ENCODE results near the gene NBAS.

NBAS gene

GRCh38 chr2:15306706-15307105 is 254.4 kb downstream of the NBAS start:
- H3K27ac ChIP-seq (ENCODE audit: insufficient read depth in 1 of 2, low read depth in 1 of 2, low read length in 2 of 2, poor library complexity in 1 of 2, severe bottlenecking in 2 of 2): no peak overlapping the region
- peaks cover 2 to 39% (median 17%) of the 10 kb centered on the region in 4 experiments for H3K36me3 ChIP-seq (ENCODE audit: control insufficient read depth in 4 of 4, insufficient read depth in 4 of 4, low read length in 3 of 4)
- H3K4me3 ChIP-seq (ENCODE audit: control insufficient read depth in 1 of 7, extremely low read depth in 1 of 7, insufficient read depth in 4 of 7, low read depth in 2 of 7, low read length in 6 of 7): no peak overlapping the region
- ChIA-PET POLR2A (no interaction called here), CTCF (no interaction called here)
- peaks cover 0 to 8% (median 0%) of the 10 kb centered on the region in 5 experiments for H3K9me3 ChIP-seq (ENCODE audit: control extremely low read depth in 1 of 5, control insufficient read depth in 4 of 5, insufficient read depth in 2 of 5, low read depth in 1 of 5, low read length in 4 of 5)
- H3K4me1 ChIP-seq (ENCODE audit: control extremely low read depth in 1 of 4, control insufficient read depth in 4 of 4, insufficient read depth in 4 of 4, low read length in 3 of 4): peaks cover 3 to 18% (median 15%) of the 10 kb centered on the region in 4 experiments
- 100% methylated on average over 3 of the region's 3 CpGs for WGBS (ENCODE audit: insufficient coverage)
- no peak for DNase-seq
- no peaks in the 10 kb centered on the region for H3K27me3 ChIP-seq (replicated peaks in 2 of 5; ENCODE audit: control insufficient read depth in 4 of 5, insufficient read depth in 5 of 5, low read length in 4 of 5)

DNA sequence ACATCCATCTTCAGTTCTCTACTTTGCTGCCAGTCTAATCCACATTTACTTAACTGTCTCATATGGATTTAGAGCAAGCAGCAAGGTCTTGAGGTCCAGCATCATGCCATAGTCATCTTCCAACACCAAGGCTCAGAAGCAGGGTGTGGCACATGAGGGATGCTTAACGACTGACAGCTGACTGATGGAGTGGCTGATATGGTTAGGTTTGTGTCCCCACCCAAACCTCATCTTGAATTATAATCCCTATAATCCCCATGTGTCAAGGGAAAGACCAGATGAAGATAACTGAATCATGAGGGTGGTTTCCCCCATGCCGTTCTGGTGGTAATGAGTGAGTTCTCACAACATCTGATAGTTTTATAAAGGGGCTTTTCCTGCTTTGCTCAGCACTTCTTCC is 257.3 kb downstream of the NBAS start:
- Histone ChIP-seq H3K4me1 (ENCODE audit: control extremely low read depth in 1 of 4, control insufficient read depth in 4 of 4, insufficient read depth in 4 of 4, low read length in 3 of 4) (peaks cover 0 to 17% (median 16%) of the 10 kb centered on the region in 4 experiments), H3K27me3 (replicated peaks in 2 of 5; ENCODE audit: control insufficient read depth in 4 of 5, insufficient read depth in 5 of 5, low read length in 4 of 5) (no peaks in the 10 kb centered on the region), H3K27ac (ENCODE audit: insufficient read depth in 1 of 2, low read depth in 1 of 2, low read length in 2 of 2, poor library complexity in 1 of 2, severe bottlenecking in 2 of 2) (no peak overlapping the region), H3K9me3 (ENCODE audit: control extremely low read depth in 1 of 5, control insufficient read depth in 4 of 5, insufficient read depth in 2 of 5, low read depth in 1 of 5, low read length in 4 of 5) (peaks cover 0 to 8% (median 0%) of the 10 kb centered on the region in 5 experiments), H3K36me3 (ENCODE audit: control insufficient read depth in 4 of 4, insufficient read depth in 4 of 4, low read length in 3 of 4) (peaks cover 2 to 39% (median 17%) of the 10 kb centered on the region in 4 experiments), H3K4me3 (ENCODE audit: control insufficient read depth in 1 of 7, extremely low read depth in 1 of 7, insufficient read depth in 4 of 7, low read depth in 2 of 7, low read length in 6 of 7) (no peak overlapping the region)
- CTCF ChIA-PET: no interaction called here
- 88% methylated on average over 1 of the region's 2 CpGs for WGBS (ENCODE audit: insufficient coverage)
- DNase-seq: no peak
- POLR2A ChIA-PET: no interaction called here

DNA sequence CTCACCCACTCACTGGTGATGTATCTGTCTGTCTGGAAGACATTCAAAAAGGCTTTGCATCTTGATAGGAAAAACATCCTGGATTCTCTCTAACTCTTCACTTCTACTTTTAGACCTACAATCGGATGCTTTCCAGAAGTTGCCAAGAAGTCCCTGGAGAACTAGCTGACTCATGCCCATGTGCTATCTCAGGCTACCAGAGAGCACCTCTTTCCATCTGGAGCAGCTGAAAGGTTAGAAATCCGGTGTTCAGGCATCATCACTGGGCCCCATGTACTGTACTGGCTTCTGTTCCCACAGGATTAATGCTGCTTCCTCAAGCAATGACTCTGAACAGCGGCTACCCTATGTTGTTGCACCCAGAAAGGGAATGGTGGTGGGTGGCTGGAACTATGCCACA is 259.0 kb downstream of the NBAS start:
- Histone ChIP-seq H3K27ac (ENCODE audit: insufficient read depth in 1 of 2, low read depth in 1 of 2, low read length in 2 of 2, poor library complexity in 1 of 2, severe bottlenecking in 2 of 2) (no peak overlapping the region), H3K4me3 (ENCODE audit: control insufficient read depth in 1 of 7, extremely low read depth in 1 of 7, insufficient read depth in 4 of 7, low read depth in 2 of 7, low read length in 6 of 7) (no peak overlapping the region), H3K36me3 (ENCODE audit: control insufficient read depth in 4 of 4, insufficient read depth in 4 of 4, low read length in 3 of 4) (peaks cover 2 to 37% (median 17%) of the 10 kb centered on the region in 4 experiments), H3K4me1 (ENCODE audit: control extremely low read depth in 1 of 4, control insufficient read depth in 4 of 4, insufficient read depth in 4 of 4, low read length in 3 of 4) (peaks cover 0 to 17% (median 16%) of the 10 kb centered on the region in 4 experiments), H3K27me3 (replicated peaks in 2 of 5; ENCODE audit: control insufficient read depth in 4 of 5, insufficient read depth in 5 of 5, low read length in 4 of 5) (no peaks in the 10 kb centered on the region), H3K9me3 (ENCODE audit: control extremely low read depth in 1 of 5, control insufficient read depth in 4 of 5, insufficient read depth in 2 of 5, low read depth in 1 of 5, low read length in 4 of 5) (peaks cover 0 to 8% (median 0%) of the 10 kb centered on the region in 5 experiments)
- CTCF ChIA-PET: no interaction called here
- no peak for DNase-seq
- WGBS (ENCODE audit: insufficient coverage): 96% methylated on average over 3 of the region's 3 CpGs
- POLR2A ChIA-PET: no interaction called here

- H3K4me3 ChIP-seq (ENCODE audit: control insufficient read depth in 1 of 7, extremely low read depth in 1 of 7, insufficient read depth in 4 of 7, low read depth in 2 of 7, low read length in 6 of 7): no peak overlapping the region
- peaks cover 0 to 8% (median 0%) of the 10 kb centered on the region in 5 experiments for H3K9me3 ChIP-seq (ENCODE audit: control extremely low read depth in 1 of 5, control insufficient read depth in 4 of 5, insufficient read depth in 2 of 5, low read depth in 1 of 5, low read length in 4 of 5)
- H3K27ac ChIP-seq (ENCODE audit: insufficient read depth in 1 of 2, low read depth in 1 of 2, low read length in 2 of 2, poor library complexity in 1 of 2, severe bottlenecking in 2 of 2): no peak overlapping the region
- no peaks in the 10 kb centered on the region for H3K27me3 ChIP-seq (replicated peaks in 2 of 5; ENCODE audit: control insufficient read depth in 4 of 5, insufficient read depth in 5 of 5, low read length in 4 of 5)
- H3K36me3 ChIP-seq (ENCODE audit: control insufficient read depth in 4 of 4, insufficient read depth in 4 of 4, low read length in 3 of 4): peaks cover 2 to 32% (median 14%) of the 10 kb centered on the region in 4 experiments
- DNase-seq: peak in 2 of 3 donors; percentile 11 to 41
- ChIA-PET POLR2A (no interaction called here), CTCF (interaction anchor here (1.2 kb wide), 1 partner anchor 9 kb away, joined by 3 read pairs; no protein-coding TSS in a partner anchor)
- H3K4me1 ChIP-seq (ENCODE audit: control extremely low read depth in 1 of 4, control insufficient read depth in 4 of 4, insufficient read depth in 4 of 4, low read length in 3 of 4): peaks cover 0 to 17% (median 16%) of the 10 kb centered on the region in 4 experiments
- WGBS (ENCODE audit: insufficient coverage): 59% methylated on average over 10 of the region's 11 CpGs
These were observed 260.2 kb downstream of the NBAS start for GRCh38 chr2:15300624-15301573.

DNA sequence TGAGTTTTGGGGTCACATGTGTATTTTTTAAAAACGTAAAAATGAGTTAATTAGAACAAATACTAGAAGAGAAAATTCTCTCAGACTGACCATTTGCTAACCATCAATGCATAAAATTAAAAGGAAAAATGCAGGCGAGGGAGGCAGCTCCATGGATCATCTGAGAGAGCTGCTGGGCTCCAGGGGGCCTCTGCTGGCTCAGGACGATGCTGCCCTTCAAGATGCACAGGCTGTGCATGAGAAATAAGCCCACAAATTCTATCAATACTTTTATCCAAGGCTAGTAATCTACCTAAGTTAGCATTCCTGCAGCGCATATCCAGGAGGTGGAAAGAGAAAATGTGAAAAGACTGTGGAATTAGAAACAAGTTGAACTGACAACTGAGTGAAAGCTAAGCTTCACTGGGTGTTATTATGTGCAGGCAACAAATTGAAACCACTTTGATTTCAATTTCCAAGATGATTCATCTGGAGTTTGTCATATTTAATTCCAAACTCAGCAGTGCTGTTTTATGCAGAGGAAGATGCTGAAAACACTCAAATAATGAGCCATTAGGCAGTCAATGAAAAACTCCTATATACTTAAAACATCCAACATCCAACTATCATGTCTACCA is 261.1 kb downstream of the NBAS start:
- peaks cover 2 to 28% (median 14%) of the 10 kb centered on the region in 4 experiments for H3K36me3 ChIP-seq (ENCODE audit: control insufficient read depth in 4 of 4, insufficient read depth in 4 of 4, low read length in 3 of 4)
- no peak overlapping the region for H3K27ac ChIP-seq (ENCODE audit: insufficient read depth in 1 of 2, low read depth in 1 of 2, low read length in 2 of 2, poor library complexity in 1 of 2, severe bottlenecking in 2 of 2)
- DNase-seq: no peak
- no peak overlapping the region for H3K4me3 ChIP-seq (ENCODE audit: control insufficient read depth in 1 of 7, extremely low read depth in 1 of 7, insufficient read depth in 4 of 7, low read depth in 2 of 7, low read length in 6 of 7)
- H3K4me1 ChIP-seq (ENCODE audit: control extremely low read depth in 1 of 4, control insufficient read depth in 4 of 4, insufficient read depth in 4 of 4, low read length in 3 of 4): peaks cover 0 to 17% (median 16%) of the 10 kb centered on the region in 4 experiments
- peaks cover 0 to 5% (median 0%) of the 10 kb centered on the region in 5 experiments for H3K9me3 ChIP-seq (ENCODE audit: control extremely low read depth in 1 of 5, control insufficient read depth in 4 of 5, insufficient read depth in 2 of 5, low read depth in 1 of 5, low read length in 4 of 5)
- ChIA-PET POLR2A (no interaction called here), CTCF (interaction anchor here (1.2 kb wide), 1 partner anchor 10 kb away, joined by 3 read pairs; no protein-coding TSS in a partner anchor)
- WGBS (ENCODE audit: insufficient coverage): 100% methylated on average over 3 of the region's 4 CpGs
- no peaks in the 10 kb centered on the region for H3K27me3 ChIP-seq (replicated peaks in 2 of 5; ENCODE audit: control insufficient read depth in 4 of 5, insufficient read depth in 5 of 5, low read length in 4 of 5)

DNA sequence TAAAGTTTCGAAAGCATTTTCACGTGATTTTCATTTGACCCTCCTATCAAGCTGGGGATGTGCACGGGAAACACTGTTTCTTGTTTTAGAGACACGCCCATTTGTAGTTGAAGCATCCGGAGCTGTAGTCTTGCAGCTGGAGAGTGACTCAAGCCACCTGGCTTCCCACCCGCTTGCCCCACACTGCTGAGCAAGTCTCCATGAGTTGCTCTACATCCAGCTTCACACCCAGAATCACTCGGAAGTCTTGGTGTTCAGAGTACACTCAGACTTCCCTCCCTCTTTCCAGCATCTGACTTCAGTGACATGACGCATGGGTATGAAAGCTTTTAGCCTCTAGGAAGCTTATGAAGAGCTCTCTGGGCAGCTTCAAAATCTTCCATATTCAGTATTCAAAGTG is 262.4 kb downstream of the NBAS start:
- peaks cover 0 to 27% (median 13%) of the 10 kb centered on the region in 4 experiments for H3K36me3 ChIP-seq (ENCODE audit: control insufficient read depth in 4 of 4, insufficient read depth in 4 of 4, low read length in 3 of 4)
- ChIA-PET CTCF (interaction anchor here (1.0 kb wide), 1 partner anchor 11 kb away, joined by 3 read pairs; no protein-coding TSS in a partner anchor), POLR2A (interaction anchor here (0.6 kb wide), 1 partner anchor 86 kb away, joined by 3 read pairs; no protein-coding TSS in a partner anchor)
- 98% methylated on average over 8 of the region's 8 CpGs for WGBS (ENCODE audit: insufficient coverage)
- H3K27me3 ChIP-seq (replicated peaks in 2 of 5; ENCODE audit: control insufficient read depth in 4 of 5, insufficient read depth in 5 of 5, low read length in 4 of 5): no peaks in the 10 kb centered on the region
- H3K4me3 ChIP-seq (ENCODE audit: control insufficient read depth in 1 of 7, extremely low read depth in 1 of 7, insufficient read depth in 4 of 7, low read depth in 2 of 7, low read length in 6 of 7): no peak overlapping the region
- H3K27ac ChIP-seq (ENCODE audit: insufficient read depth in 1 of 2, low read depth in 1 of 2, low read length in 2 of 2, poor library complexity in 1 of 2, severe bottlenecking in 2 of 2): no peak overlapping the region
- no peak for DNase-seq
- H3K9me3 ChIP-seq (ENCODE audit: control extremely low read depth in 1 of 5, control insufficient read depth in 4 of 5, insufficient read depth in 2 of 5, low read depth in 1 of 5, low read length in 4 of 5): peaks cover 0 to under 1% (median 0%) of the 10 kb centered on the region in 5 experiments
- peaks cover 0 to 17% (median 16%) of the 10 kb centered on the region in 4 experiments for H3K4me1 ChIP-seq (ENCODE audit: control extremely low read depth in 1 of 4, control insufficient read depth in 4 of 4, insufficient read depth in 4 of 4, low read length in 3 of 4)

Data from common myeloid progenitor, CD34-positive (primary cell).